ENCODE data around the gene CD3E.

DNA sequence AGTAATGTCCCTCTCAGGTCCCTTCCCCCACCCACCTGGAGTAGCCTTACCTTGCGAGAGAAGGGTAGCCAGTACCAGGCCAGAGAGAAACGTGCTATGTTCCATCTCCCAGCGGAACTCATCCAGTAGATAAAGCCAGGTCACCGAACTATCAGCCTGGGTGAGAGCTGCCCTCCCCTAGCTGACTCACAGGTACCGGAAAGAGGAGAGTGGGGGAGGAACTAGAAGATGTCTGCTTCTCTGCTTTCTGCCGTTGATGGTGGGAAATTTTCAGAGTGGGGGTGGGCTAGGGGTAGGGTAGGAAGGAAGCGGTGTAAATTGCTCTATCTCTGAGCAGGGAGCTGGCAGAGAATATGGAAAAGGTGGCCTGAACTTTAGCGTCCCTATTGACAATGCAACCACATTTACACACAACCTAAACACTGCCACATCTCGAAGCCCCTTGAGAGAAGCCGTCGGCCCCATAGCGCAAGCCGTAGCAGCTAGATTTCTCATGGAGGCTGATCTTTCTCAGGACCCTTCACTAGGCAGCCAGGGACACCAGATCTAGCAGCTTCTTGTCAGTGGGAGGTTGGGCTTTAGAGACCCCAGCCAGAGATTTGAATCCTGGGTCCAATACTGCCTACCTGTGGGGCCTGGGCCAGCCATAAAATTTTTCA is 38.1 kb downstream of the CD3E start, which contains the start of gene CD3D:
- no peak for TF ChIP-seq EZH2 (IDR thresholded peaks at IDR 0.05; ENCODE audit: insufficient read depth, poor library complexity, severe bottlenecking)
- no peak for TF ChIP-seq EZH2phosphoT487 (IDR thresholded peaks at IDR 0.05; ENCODE audit: insufficient read depth, low read depth)
